Measurements from ENCODE around the gene RPS2. TPM values are rescaled to one million over a fixed set of nuclear protein-coding genes. Genes with fewer than 3 reads are reported as not detected.
A peak's percentile ranks its signal among the peaks of the same experiment; 100 is the strongest.

RPS2 gene
- total RNA-seq, 1 donor from 2014 or later = 3,223 TPM

DNA sequence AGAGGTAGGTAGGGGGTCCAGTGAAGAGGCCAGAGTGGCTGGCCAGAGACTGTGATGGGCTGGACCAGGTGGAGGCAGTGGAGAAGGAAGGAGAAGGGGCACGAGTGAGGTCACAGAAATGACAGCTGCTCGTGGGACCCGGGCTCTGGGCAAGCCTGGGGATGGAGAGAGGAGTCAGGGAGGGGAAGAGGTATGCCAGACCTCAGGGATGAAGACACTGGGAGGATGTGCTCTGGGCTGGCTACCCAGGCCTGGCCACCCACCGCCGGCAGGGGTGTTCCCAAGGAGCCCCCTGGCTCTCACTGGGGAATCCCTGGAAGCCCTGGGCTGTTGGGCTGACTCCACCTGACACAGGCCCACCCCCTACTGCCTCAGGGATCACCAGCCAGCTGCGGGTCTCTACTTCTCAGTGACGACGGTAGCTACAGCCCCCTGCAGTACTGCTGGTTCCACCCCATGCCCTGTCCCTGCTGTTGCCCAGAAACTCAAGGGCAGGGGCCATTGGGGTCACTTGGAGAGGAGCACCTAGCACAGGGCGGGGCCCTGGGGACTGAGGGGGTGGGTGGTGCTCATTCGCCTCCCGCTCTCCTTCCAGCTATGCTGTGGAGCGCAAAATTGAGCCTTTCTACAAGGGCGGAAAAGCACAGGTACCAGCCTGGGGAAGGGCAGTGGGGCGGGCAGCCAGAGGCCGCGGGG lies 9.0 kb upstream of the RPS2 start:
- H3K4me3 Mint-ChIP-seq (ENCODE audit: unreplicated experiment) = no peak overlapping the region
- TF ChIP-seq, protein P1, sequence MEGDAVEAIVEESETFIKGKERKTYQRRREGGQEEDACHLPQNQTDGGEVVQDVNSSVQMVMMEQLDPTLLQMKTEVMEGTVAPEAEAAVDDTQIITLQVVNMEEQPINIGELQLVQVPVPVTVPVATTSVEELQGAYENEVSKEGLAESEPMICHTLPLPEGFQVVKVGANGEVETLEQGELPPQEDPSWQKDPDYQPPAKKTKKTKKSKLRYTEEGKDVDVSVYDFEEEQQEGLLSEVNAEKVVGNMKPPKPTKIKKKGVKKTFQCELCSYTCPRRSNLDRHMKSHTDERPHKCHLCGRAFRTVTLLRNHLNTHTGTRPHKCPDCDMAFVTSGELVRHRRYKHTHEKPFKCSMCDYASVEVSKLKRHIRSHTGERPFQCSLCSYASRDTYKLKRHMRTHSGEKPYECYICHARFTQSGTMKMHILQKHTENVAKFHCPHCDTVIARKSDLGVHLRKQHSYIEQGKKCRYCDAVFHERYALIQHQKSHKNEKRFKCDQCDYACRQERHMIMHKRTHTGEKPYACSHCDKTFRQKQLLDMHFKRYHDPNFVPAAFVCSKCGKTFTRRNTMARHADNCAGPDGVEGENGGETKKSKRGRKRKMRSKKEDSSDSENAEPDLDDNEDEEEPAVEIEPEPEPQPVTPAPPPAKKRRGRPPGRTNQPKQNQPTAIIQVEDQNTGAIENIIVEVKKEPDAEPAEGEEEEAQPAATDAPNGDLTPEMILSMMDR (IDR thresholded peaks at IDR 0.05; ENCODE audit: unreplicated experiment) = no peak
- no peak overlapping the region for H3K27ac Mint-ChIP-seq (ENCODE audit: unreplicated experiment)
- H3K9me3 Mint-ChIP-seq (ENCODE audit: unreplicated experiment) = no peaks in the 10 kb centered on the region
- DNase-seq (ENCODE audit: low spot score) = no peak
- peaks cover 10% of the 10 kb centered on the region for H3K27me3 Mint-ChIP-seq (ENCODE audit: unreplicated experiment)
- no peaks in the 10 kb centered on the region for H3K36me3 Mint-ChIP-seq (ENCODE audit: low read depth, unreplicated experiment)
- H3K4me1 Mint-ChIP-seq (ENCODE audit: unreplicated experiment) = peaks cover 12% of the 10 kb centered on the region

DNA sequence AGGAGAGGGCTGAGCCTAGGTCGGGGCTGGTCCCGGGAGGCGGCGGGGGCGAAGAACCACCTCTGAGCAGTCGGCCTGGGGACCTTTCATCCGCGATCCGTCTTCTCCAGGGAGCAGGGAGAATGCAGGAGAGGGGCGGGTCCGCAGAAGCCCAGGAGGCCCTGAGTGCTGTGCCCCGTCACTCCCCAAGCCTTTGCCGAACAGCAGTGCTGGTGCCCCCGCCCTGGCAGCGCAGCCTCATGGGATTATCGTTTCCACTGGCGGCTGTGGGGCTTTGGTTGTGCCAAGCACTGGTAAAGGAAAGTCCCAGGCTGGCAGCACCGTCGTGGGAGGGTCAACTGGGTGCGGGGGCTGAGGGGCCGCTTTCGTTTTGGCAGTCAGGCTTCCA lies 7.9 kb upstream of the RPS2 start:
- H3K9me3 Mint-ChIP-seq (ENCODE audit: unreplicated experiment) = no peaks in the 10 kb centered on the region
- H3K4me1 Mint-ChIP-seq (ENCODE audit: unreplicated experiment) = peaks cover 12% of the 10 kb centered on the region
- peaks cover 10% of the 10 kb centered on the region for H3K27me3 Mint-ChIP-seq (ENCODE audit: unreplicated experiment)
- TF ChIP-seq, protein P1 (IDR thresholded peaks at IDR 0.05; ENCODE audit: unreplicated experiment) = no peak
- peak overlapping the region; percentile 98 for H3K4me3 Mint-ChIP-seq (ENCODE audit: unreplicated experiment)
- no peak for DNase-seq (ENCODE audit: low spot score)
- H3K27ac Mint-ChIP-seq (ENCODE audit: unreplicated experiment) = peak overlapping the region; percentile 85
- H3K36me3 Mint-ChIP-seq (ENCODE audit: low read depth, unreplicated experiment) = no peaks in the 10 kb centered on the region

- peak within 1 kb of the TSS; percentile 99 for H3K27ac Mint-ChIP-seq (ENCODE audit: unreplicated experiment)
- H3K4me3 Mint-ChIP-seq (ENCODE audit: unreplicated experiment) = peak within 1 kb of the TSS; percentile 98
- peaks cover 10% of the 10 kb centered on the region for H3K27me3 Mint-ChIP-seq (ENCODE audit: unreplicated experiment)
- TF ChIP-seq, protein P1 (IDR thresholded peaks at IDR 0.05; ENCODE audit: unreplicated experiment) = no peak
- H3K9me3 Mint-ChIP-seq (ENCODE audit: unreplicated experiment) = no peaks in the 10 kb centered on the region
- peak; percentile 95 for DNase-seq (ENCODE audit: low spot score)
- H3K4me1 Mint-ChIP-seq (ENCODE audit: unreplicated experiment) = peaks cover 12% of the 10 kb centered on the region
- H3K36me3 Mint-ChIP-seq (ENCODE audit: low read depth, unreplicated experiment) = no peaks in the 10 kb centered on the region
These were observed 7.3 kb upstream of the RPS2 start, which contains the start of gene TBL3 for GRCh38 chr16:1971796-1972489. Gene TBL3 (plus strand): TSS chr16:1972053. CDS start chr16:1972165, 112 bp downstream.

GRCh38 chr16:1968146-1968953 lies 3.7 kb upstream of the RPS2 start:
- DNase-seq (ENCODE audit: low spot score) = no peak

More at GRCh38 chr16:1968146-1968953, 3.7 kb upstream of the RPS2 start:
- Mint-ChIP-seq H3K4me1 (ENCODE audit: unreplicated experiment) (peaks cover 26% of the 10 kb centered on the region), H3K27ac (ENCODE audit: unreplicated experiment) (no peak overlapping the region), H3K27me3 (ENCODE audit: unreplicated experiment) (peaks cover 9% of the 10 kb centered on the region), H3K9me3 (ENCODE audit: unreplicated experiment) (no peaks in the 10 kb centered on the region), H3K4me3 (ENCODE audit: unreplicated experiment) (no peak overlapping the region), H3K36me3 (ENCODE audit: low read depth, unreplicated experiment) (peaks cover 5% of the 10 kb centered on the region)
- TF ChIP-seq, protein P1 (IDR thresholded peaks at IDR 0.05; ENCODE audit: unreplicated experiment) = no peak

All from endothelial cell (in vitro differentiated cells).